NCI-H345 (cell line): ENCODE results near the gene RSRC1.
"Not testable (repeated sequence)": the region's sequence is repeated elsewhere in the genome, so short reads cannot be mapped to it uniquely, and the experiment has no call there.

Source experiments
- DNase-seq: peaks from one replicate; lab custom pipeline; 2025; lab: John Stamatoyannopoulos, UW

Gene RSRC1

DNA sequence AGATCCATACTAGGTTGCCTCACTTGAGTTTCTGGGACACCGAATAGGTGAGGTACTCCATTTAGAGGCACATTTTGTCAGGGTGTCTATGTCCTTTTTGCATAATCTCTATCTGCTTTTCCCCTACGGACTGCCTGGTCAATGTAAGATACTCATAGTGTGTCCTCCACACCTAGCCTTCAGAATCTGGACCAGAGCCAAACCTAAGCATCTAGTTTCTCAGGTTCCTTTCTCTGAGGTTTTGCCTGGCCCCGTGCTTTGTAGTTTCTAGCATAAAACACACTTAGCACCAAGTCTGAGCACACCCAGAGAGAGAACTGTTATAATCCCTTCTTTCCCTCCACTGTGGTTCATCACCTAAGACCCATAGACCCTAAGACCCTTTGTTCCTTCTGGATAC is 355.2 kb downstream of the RSRC1 start:
- DNase-seq: no peak

DNA sequence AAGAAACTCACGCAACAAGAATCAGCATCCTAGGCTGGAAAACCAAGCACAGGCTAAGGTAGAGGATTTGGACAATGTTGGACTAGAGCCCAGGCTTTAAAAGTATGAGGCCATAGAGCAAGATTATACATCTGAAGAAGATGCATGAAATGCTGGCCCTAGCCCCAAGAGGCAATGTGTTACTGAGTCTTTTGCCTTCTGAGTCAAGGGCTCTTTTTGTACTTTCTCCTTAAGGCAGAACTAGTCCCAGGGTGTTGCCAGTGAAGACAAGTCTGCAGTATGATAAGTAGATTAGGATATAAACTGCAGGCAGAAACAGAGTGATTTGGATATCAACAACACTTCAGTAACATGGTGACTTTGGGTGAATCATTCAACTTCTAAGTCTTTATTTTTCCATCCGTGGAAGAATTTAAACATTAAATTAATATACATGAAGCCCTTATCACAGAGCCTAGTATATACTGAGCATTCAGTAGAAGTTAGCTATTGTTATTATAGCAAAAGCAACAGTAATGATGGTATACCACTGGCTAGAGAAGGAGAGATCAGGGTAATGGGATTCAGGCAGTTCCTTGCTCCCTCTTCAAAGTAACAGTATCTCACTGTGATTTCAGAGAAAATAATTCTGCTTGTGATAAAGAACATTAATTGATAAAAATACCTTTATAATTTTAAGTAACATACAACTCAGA is 361.2 kb downstream of the RSRC1 start:
- no peak for DNase-seq

- DNase-seq: no peak
These were observed 361.9 kb downstream of the RSRC1 start for GRCh38 chr3:158471639-158472294.

- no peak for DNase-seq
These were observed 369.2 kb downstream of the RSRC1 start for GRCh38 chr3:158479051-158479450.

- DNase-seq: no peak
These were observed 373.9 kb downstream of the RSRC1 start for GRCh38 chr3:158483701-158484235.

- no peak for DNase-seq
These were observed 376.3 kb downstream of the RSRC1 start for GRCh38 chr3:158486200-158486599.

GRCh38 chr3:158488670-158489069 is 378.8 kb downstream of the RSRC1 start:
- DNase-seq: no peak

- no peak for DNase-seq
These were observed 379.3 kb downstream of the RSRC1 start for GRCh38 chr3:158489181-158489580.

DNA sequence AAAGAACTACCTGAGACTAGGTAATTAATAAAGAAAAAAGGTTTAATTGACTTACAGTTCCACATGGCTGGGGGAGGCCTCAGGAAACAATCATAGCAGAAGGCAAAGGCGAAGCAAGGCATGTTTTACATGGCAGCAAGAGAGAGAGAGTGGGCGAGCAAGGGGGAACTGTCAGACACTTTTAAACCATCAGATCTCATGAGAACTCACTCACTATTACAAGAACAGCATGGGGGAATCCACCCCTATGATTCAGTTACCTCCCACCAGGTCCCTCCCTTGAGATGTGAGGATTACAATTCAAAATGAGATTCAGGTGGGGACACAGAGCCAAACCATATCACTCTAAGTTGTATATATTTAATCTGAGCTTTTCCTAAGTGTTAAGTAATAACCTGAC is 382.1 kb downstream of the RSRC1 start:
- DNase-seq: no peak

DNA sequence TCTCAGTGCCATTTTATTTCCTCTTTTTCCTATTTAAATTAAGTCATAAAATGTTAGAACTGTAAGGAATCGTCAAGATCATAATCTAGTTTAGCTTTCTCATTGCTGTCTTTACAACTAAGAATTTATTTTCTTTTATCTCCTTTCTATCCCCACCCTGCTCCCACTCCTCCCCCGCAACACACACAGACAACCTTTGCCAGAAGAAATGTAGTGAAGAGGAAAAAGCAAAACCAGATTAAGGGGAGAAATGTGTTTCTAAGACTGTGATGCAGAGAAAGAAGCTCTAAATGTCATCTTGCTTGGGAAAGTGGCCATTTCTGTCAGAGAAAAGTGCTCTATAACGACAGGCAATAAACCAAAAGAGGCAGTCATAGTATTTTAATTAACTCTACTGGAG is 382.8 kb downstream of the RSRC1 start:
- no peak for DNase-seq

DNA sequence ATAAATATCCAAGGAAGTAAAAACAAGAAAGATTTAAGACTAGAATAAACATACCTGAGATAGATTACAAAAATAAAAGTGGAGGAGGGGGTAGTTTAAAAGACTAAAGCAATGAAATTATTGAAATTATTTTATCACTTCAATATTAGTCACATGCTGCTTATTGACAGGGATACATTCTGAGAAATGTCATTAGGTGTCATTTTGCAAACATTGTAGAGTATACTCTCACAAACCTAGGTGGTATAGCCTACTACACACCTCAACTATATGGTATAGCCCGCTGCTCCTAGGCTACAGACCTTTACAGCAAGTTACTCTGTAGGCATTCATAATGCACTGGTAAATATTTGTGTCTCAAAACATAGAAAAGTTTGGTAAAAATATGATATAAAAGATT is 384.0 kb downstream of the RSRC1 start:
- no peak for DNase-seq

GRCh38 chr3:158494673-158495072 is 384.8 kb downstream of the RSRC1 start:
- no peak for DNase-seq

DNA sequence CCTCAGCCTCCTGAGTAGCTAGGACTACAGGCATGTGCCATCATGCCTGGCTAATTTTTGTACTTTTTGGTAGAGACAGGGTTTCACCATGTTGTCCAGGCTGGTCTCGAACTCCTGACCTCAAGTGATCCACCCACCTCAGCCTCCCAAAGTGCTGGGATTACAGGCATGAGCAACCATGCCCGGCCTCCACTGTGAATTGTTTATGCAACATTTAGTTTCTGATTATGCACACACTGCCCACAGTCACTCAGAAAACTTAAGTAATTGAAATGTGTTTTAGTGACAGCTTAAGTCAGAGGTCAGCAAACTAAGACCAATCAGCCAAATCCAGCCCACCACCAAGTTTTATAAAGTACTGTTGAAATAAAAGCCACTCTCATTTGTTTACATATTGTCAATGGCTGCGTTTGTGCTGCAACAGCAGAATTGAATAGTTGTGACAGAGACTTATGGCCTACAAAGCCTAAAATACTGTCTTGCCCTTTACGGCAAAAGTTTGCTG is 385.6 kb downstream of the RSRC1 start:
- DNase-seq: not testable (repeated sequence)

GRCh38 chr3:158505117-158505516 is 395.2 kb downstream of the RSRC1 start:
- no peak for DNase-seq

DNA sequence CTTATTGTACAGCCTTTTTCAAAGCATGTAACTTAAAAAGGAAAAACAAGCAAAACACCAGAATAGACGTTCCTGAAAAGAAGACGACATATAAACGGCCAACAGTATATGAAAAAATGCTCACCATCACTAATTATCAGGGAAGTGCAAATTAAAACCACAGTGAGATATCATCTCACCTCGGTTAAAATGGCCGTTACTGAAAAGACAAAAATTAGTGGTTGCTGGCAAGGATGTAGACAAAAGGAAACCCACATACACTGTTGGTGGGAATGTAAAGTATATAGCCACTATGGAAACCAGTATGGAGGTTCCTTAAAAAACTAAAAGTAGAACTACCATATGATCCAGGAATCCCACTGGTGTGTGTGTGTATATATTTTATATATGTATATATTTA is 396.6 kb downstream of the RSRC1 start:
- DNase-seq: no peak

DNA sequence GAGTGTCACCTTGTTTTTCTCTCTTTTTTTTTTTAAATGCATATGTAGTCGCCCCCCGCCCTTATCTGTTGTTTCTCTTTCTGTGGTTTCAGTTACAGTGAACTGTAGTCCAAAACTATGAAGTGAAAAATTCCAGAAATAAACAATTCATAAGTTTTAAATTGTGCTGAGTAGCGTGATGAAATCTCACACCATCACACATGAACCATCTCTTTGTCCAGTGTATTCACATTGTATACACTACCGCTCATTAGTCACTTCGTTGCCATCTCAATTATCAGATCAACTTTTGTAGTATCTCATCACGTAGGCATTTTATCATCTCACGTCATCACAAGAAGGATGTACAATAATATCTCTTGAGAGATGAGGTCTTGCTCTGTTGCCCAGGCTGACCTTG is 398.6 kb downstream of the RSRC1 start:
- DNase-seq: no peak

DNA sequence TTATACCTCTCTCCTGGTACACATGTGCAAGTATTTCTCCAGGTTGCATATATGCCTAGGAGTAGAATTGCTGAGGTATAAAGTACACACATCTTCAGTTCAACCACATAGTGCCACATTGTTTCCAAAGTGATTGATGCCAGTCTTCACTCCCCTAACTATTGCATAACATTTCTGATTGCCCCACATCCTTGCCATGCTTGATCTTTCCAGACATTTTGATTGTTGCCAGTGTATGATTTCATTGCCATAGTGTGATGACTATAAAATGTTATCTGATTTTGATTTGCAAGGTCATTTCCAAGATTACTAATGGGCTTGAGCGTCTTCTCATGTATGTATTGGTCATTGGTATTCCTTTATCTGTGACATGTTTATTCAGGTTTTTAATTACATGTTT is 400.0 kb downstream of the RSRC1 start:
- no peak for DNase-seq

- not testable (repeated sequence) for DNase-seq
These were observed 406.8 kb downstream of the RSRC1 start for GRCh38 chr3:158516729-158517128.

- no peak for DNase-seq
These were observed 409.9 kb downstream of the RSRC1 start for GRCh38 chr3:158519776-158520175.

DNA sequence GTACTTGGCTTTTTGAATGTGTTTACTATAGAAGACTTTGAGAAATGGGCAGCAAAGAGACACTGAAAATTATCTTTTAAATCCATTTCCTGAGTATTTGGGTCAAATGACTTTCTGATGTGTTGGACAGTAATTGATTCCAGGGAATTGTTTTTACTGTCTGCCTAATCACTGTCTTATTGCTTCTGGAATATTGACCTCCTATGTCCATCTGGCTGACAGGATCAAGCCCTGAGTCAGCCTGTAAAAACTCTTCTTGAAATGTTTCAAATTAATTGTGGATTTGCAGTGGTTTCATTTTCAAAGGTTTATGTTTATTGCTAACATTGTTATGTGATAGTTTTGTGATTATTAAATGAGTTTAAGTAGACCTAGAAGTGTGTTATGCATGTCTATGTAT is 410.5 kb downstream of the RSRC1 start:
- DNase-seq: no peak

- no peak for DNase-seq
These were observed 412.6 kb downstream of the RSRC1 start for GRCh38 chr3:158522221-158523136.

DNA sequence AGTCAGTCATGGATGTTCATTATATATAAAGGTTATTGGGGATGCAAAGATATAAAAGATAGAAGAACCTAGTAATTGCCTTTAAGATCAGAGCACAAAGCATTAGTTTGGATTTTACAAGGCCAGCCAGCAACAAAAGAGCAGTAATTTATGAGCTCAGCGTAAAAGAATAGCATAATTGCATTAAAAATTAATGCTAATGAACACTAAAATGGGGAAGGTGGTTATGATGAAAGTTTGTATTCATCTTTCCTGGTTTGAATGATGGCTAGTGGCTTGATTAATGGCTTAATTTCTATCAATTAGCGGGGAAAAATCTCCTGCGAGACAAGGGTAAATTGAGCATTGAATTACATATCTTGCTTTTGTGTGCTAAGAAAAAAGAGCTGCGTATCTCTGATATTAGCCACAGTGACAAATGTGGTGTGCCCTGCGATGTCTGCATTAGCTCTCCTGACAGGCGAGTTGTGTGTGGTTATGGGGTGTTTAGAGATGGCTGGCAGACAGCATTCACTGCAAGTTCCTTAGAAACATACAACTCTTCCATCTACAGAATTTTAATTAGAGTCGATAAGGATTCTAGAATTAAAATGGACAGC is 418.3 kb downstream of the RSRC1 start:
- DNase-seq: no peak
